HEK293T (cell line): ENCODE results near the gene POLL.

Experiments
- CTCF ChIA-PET: fragments of 350-600 bp; formaldehyde crosslinking; extraction: SDS; loops from one replicate; lab custom pipeline; 2021; ENCODE audit warnings: antibody characterized with exemption, inconsistent platforms; lab: Yijun Ruan, JAX
- POLR2A ChIA-PET: fragments of 350-600 bp; formaldehyde crosslinking; extraction: SDS; loops from one replicate; lab custom pipeline; 2020; ENCODE audit warnings: antibody characterized with exemption, inconsistent platforms; lab: Yijun Ruan, JAX
- DNase-seq: peaks from one replicate; pipeline ENCODE4 v3.0.0; 2012; ENCODE audit warnings: mixed read lengths; ENCODE audit errors: extremely low spot score
- ARNT ChIP-seq: fragments of 450-650 bp; IDR thresholded peaks from 2 replicates; pipeline ENCODE4 v1.6.1; 2017; ENCODE audit warnings: mild to moderate bottlenecking
- BHLHE40 ChIP-seq: fragments of 450-650 bp; IDR thresholded peaks from 2 replicates; pipeline ENCODE4 v1.6.1; 2016; ENCODE audit warnings: mild to moderate bottlenecking, moderate library complexity, borderline replicate concordance
- CTBP1 ChIP-seq: fragments of 450-650 bp; IDR thresholded peaks from 2 replicates; pipeline ENCODE4 v1.6.1; 2016; ENCODE audit warnings: borderline replicate concordance
- ELF4 ChIP-seq: fragments of 450-650 bp; IDR thresholded peaks from 2 replicates; pipeline ENCODE4 v1.6.1; 2017; ENCODE audit warnings: antibody characterized with exemption
- FOXA1 ChIP-seq: fragments of 450-650 bp; IDR thresholded peaks from 2 replicates; pipeline ENCODE4 v1.6.1; 2016; ENCODE audit warnings: mild to moderate bottlenecking
- FOXK2 ChIP-seq: fragments of 450-650 bp; IDR thresholded peaks from 2 replicates; pipeline ENCODE4 v1.6.1; 2016; ENCODE audit warnings: mild to moderate bottlenecking
- FOXM1 ChIP-seq: fragments of 450-650 bp; IDR thresholded peaks from 2 replicates; pipeline ENCODE4 v1.6.1; 2017; ENCODE audit warnings: mild to moderate bottlenecking, borderline replicate concordance
- HDGF ChIP-seq: fragments of 450-650 bp; IDR thresholded peaks from 2 replicates; pipeline ENCODE4 v1.6.1; 2017; ENCODE audit warnings: antibody characterized with exemption, borderline replicate concordance
- L3MBTL2 ChIP-seq: fragments of 450-650 bp; conservative IDR thresholded peaks from 2 replicates; pipeline ENCODE4 v1.6.1; 2016; ENCODE audit warnings: mild to moderate bottlenecking
- LEF1 ChIP-seq: fragments of 450-650 bp; IDR thresholded peaks from 2 replicates; pipeline ENCODE4 v1.6.1; 2017; ENCODE audit warnings: mild to moderate bottlenecking, borderline replicate concordance
- NFRKB ChIP-seq: fragments of 450-650 bp; IDR thresholded peaks from 2 replicates; pipeline ENCODE4 v1.6.1; 2016; ENCODE audit warnings: mild to moderate bottlenecking, moderate library complexity
- PKNOX1 ChIP-seq: fragments of 450-650 bp; IDR thresholded peaks from 2 replicates; pipeline ENCODE4 v1.6.1; 2016
- SP1 ChIP-seq: fragments of 450-650 bp; IDR thresholded peaks from 2 replicates; pipeline ENCODE4 v1.6.1; 2017
- SUZ12 ChIP-seq: fragments of 450-650 bp; IDR thresholded peaks from 2 replicates; pipeline ENCODE4 v1.6.1; 2016; ENCODE audit warnings: mild to moderate bottlenecking
- TARDBP ChIP-seq: fragments of 450-650 bp; IDR thresholded peaks from 2 replicates; pipeline ENCODE4 v1.6.1; 2016
- ZNF384 ChIP-seq: fragments of 450-650 bp; IDR thresholded peaks from 2 replicates; pipeline ENCODE4 v1.6.1; 2016

The POLL gene

GRCh38 chr10:101612872-101613271, 24.8 kb upstream of the POLL start:
- DNase-seq: no peak
- TF ChIP-seq FOXM1: no peak
- TF ChIP-seq HDGF: no peak
- TF ChIP-seq ARNT: no peak
- TF ChIP-seq BHLHE40: no peak
- TF ChIP-seq ELF4: no peak
- TF ChIP-seq LEF1: no peak
- TF ChIP-seq CTBP1: no peak
- no peak for TF ChIP-seq FOXA1
- TF ChIP-seq PKNOX1: no peak
- no peak for TF ChIP-seq NFRKB
- no peak for TF ChIP-seq L3MBTL2
- CTCF ChIA-PET: no interaction called here
- POLR2A ChIA-PET: interaction anchor here (1.4 kb wide), 1 partner anchor 11 kb away, joined by 3 read pairs; no protein-coding TSS in a partner anchor

GRCh38 chr10:101612086-101612485, 24.0 kb upstream of the POLL start:
- ChIA-PET CTCF (no interaction called here), POLR2A (no interaction called here)
- TF ChIP-seq NFRKB (no peak), CTBP1 (no peak), L3MBTL2 (no peak), FOXM1 (no peak), LEF1 (no peak), ELF4 (no peak), PKNOX1 (no peak), HDGF (no peak), SUZ12 (no peak), FOXK2 (no peak), FOXA1 (no peak), ZNF384 (no peak), ARNT (no peak), SP1 (no peak), TARDBP (no peak), BHLHE40 (no peak)
- no peak for DNase-seq

GRCh38 chr10:101611096-101611905, 23.2 kb upstream of the POLL start:
- ChIA-PET POLR2A (interaction anchor here (1.0 kb wide), 1 partner anchor 23 kb away, joined by 3 read pairs; the partner anchor contains the start of genes DPCD and POLL), CTCF (interaction anchor here (1.6 kb wide), 1 partner anchor 9 kb away, joined by 4 read pairs; no protein-coding TSS in a partner anchor)
- TF ChIP-seq LEF1 (no peak), NFRKB (no peak), ZNF384 (no peak), ELF4 (no peak), ARNT (no peak), FOXM1 (no peak), SP1 (no peak), CTBP1 (no peak), SUZ12 (no peak), TARDBP (no peak), PKNOX1 (no peak), BHLHE40 (no peak), HDGF (no peak), FOXK2 (no peak), FOXA1 (no peak), L3MBTL2 (no peak)
- no peak for DNase-seq

GRCh38 chr10:101609481-101609880, 21.4 kb upstream of the POLL start:
- no peak for DNase-seq
- no peak for TF ChIP-seq BHLHE40
- no peak for TF ChIP-seq ZNF384
- no peak for TF ChIP-seq PKNOX1
- TF ChIP-seq ELF4: no peak
- no peak for TF ChIP-seq LEF1
- no peak for TF ChIP-seq HDGF
- TF ChIP-seq FOXK2: no peak
- no peak for TF ChIP-seq L3MBTL2
- TF ChIP-seq CTBP1: no peak
- TF ChIP-seq ARNT: no peak
- TF ChIP-seq FOXA1: no peak
- TF ChIP-seq NFRKB: no peak
- no peak for TF ChIP-seq SUZ12
- TF ChIP-seq SP1: no peak
- TF ChIP-seq FOXM1: no peak
- TF ChIP-seq TARDBP: no peak
- CTCF ChIA-PET: interaction anchor here (0.6 kb wide), 1 partner anchor 102 kb away, joined by 3 read pairs; no protein-coding TSS in a partner anchor
- POLR2A ChIA-PET: no interaction called here

GRCh38 chr10:101607124-101607523, 19.1 kb upstream of the POLL start:
- TF ChIP-seq ZNF384: no peak
- TF ChIP-seq TARDBP: no peak
- TF ChIP-seq ELF4: no peak
- TF ChIP-seq SUZ12: no peak
- no peak for TF ChIP-seq FOXM1
- no peak for TF ChIP-seq NFRKB
- TF ChIP-seq FOXK2: no peak
- no peak for TF ChIP-seq BHLHE40
- no peak for TF ChIP-seq CTBP1
- no peak for TF ChIP-seq L3MBTL2
- TF ChIP-seq ARNT: no peak
- no peak for TF ChIP-seq HDGF
- no peak for TF ChIP-seq LEF1
- ChIA-PET POLR2A (interaction anchor here (0.6 kb wide), 1 partner anchor 14 kb away, joined by 3 read pairs; no protein-coding TSS in a partner anchor), CTCF (interaction anchor here (0.6 to 1.0 kb wide), 2 partner anchors 174 to 244 kb away, joined by 3 read pairs; no protein-coding TSS in a partner anchor)
- DNase-seq: no peak
